Fibroblast of lung (primary cell): Measurements from ENCODE around the gene PUDP.

Source experiments
- EZH2 ChIP-seq: IDR thresholded peaks from 2 replicates; pipeline ENCODE4 v1.5.1; 2012; ENCODE audit warnings: low read length, control low read depth, mild to moderate bottlenecking; ENCODE audit errors: missing control alignments
- TF ChIP-seq, protein P1 (sequence below), 2 donors: IDR thresholded peaks in 1 of 2; conservative IDR thresholded peaks in 1 of 2; 1 replicate in 1 of 2; 2 replicates in 1 of 2; pipeline ENCODE4 v1.5.1; 2011 to 2012; ENCODE audit warnings: low read length in 2 of 2, control low read depth in 1 of 2, inconsistent platforms in 1 of 2, low read depth in 1 of 2, mild to moderate bottlenecking in 1 of 2

DNA sequence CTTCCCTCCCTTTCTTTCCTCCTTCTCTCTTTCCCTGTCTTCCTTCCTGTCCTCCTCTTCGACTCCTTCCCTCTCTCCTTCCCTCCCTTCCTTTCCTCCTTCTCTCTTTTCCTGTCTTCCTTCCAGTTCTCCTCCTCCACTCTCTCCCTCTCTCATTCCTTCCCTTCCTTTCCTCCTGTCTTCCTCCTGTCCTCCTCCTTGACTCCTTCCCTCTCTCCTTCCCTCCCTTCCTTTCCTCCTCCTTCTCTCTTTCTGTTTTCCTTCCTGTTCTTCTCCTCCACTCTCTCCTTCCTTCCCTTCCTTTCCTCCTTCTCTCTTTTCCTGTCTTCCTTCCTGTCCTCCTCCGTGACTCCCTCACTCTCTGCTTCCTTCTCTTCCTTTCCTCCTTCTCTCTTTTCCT is 5.3 kb upstream of the PUDP start:
- TF ChIP-seq EZH2 = no peak
- TF ChIP-seq, protein P1, sequence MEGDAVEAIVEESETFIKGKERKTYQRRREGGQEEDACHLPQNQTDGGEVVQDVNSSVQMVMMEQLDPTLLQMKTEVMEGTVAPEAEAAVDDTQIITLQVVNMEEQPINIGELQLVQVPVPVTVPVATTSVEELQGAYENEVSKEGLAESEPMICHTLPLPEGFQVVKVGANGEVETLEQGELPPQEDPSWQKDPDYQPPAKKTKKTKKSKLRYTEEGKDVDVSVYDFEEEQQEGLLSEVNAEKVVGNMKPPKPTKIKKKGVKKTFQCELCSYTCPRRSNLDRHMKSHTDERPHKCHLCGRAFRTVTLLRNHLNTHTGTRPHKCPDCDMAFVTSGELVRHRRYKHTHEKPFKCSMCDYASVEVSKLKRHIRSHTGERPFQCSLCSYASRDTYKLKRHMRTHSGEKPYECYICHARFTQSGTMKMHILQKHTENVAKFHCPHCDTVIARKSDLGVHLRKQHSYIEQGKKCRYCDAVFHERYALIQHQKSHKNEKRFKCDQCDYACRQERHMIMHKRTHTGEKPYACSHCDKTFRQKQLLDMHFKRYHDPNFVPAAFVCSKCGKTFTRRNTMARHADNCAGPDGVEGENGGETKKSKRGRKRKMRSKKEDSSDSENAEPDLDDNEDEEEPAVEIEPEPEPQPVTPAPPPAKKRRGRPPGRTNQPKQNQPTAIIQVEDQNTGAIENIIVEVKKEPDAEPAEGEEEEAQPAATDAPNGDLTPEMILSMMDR (conservative IDR thresholded peaks at IDR 0.05 in 1 of 2, IDR thresholded peaks at IDR 0.05 in 1 of 2; ENCODE audit: low read depth in 1 of 2, low read length in 2 of 2) = no peak
